ENCODE measurements around the gene MAP2K5. TPM values are rescaled to one million over a fixed set of nuclear protein-coding genes. Genes with fewer than 3 reads are reported as not detected.

Gene MAP2K5
- total RNA-seq, 1 experiment from 2014 or later: 3.8 TPM

DNA sequence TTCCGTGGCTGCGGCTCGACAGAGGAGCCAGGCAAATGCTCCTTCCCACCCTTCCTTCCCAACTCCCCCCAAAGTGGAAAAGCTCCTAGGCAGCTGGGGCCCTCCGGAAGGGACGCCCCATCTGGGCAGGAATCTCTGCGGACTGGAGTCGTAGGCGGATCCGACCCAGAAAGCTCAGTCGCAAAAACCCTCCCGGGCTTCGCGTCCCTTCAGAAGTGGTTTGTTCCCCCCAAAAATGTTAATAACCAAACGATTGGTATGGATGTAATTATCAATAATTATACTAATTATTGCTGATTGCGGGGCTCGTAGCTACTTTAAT lies 293.6 kb downstream of the MAP2K5 start:
- no peak for DNase-seq (ENCODE audit: low spot score)

DNA sequence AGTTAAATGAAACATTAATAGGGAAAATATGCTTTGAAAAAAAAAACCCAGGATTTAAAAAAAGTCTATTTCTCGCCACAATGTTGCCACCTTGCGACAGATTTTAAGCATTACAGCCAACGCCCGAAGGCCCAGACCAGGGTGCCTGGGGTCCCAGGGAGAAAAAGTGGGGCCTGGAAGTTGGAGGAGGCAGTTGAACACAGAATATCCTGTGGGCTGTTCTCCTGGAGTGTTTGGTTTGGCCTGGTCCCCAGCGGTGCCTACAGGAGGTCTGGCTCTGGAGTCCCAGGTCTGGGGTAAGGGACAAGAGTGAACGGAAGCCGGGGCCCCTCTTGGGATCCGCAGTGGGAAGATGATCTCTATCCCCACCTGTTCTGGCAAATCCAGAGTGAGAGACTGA lies 294.0 kb downstream of the MAP2K5 start:
- peak; percentile 67 for DNase-seq (ENCODE audit: low spot score)

DNA sequence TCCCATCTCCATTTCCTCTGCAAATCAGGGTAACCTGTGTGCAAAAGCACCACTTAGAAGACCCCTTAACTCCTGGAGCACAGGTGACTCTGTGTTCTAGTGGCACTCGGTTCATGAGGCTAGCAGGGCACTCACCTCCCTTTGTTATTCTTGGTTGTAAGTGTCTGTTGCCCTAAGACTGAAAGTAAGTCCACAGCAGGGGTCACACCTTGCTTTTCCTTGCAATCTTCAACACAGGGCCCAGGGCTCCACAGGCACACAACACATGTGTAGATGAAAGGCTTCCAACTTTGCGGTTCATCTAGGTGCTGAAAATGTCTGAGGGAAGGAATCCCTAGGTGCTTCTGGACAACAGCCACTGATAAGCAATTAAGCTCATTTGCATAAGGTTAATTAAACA lies 294.5 kb downstream of the MAP2K5 start:
- no peak for DNase-seq (ENCODE audit: low spot score)

DNA sequence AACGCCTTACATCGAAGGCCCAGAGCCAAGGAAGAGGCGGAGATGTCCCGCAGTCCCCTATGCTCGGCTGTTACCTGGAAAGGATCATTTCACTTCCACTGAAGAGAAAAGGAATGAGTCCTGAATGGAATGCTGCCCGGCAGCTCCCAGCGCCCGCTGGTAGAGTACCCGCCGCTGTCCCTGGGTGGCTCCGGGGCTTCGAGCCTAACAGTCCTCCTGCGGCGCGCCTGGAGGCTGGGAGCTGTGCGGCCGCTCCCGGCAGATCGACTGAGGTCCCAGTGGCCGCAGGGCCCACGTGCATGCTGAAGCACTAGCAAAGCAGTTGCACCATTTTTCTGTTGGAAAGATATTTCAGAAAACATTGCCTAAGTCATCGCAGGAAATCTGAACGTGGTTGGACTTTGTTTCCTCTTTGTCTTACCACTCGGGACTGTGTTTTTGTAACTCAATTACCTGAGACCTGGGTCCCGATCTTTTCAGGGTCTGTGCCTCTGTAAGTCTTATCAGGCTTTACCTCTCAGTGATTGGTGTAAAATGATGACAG lies 296.4 kb downstream of the MAP2K5 start:
- peak; percentile 91 for DNase-seq (ENCODE audit: low spot score)

DNA sequence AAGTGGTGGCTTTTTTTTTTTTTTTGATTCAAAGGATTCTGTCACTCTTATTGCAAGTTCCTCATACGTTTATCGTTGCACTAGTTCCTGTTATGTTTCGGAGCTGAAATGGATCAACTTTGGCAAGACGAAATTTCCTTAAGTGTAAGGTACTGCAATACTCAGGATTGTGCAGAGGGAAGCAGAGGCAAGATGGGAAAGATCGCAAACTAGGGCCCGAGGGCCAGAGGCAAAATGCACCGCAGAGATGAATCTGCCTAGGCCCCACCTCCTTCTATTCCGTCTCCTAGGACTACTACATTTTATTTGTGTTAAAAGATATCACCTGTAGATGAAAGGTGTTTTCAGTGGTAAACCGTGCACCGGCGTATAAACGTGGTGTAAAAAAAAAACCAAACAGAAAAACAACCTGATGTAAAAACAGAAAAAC lies 297.0 kb downstream of the MAP2K5 start:
- DNase-seq (ENCODE audit: low spot score): peak; percentile 88

DNA sequence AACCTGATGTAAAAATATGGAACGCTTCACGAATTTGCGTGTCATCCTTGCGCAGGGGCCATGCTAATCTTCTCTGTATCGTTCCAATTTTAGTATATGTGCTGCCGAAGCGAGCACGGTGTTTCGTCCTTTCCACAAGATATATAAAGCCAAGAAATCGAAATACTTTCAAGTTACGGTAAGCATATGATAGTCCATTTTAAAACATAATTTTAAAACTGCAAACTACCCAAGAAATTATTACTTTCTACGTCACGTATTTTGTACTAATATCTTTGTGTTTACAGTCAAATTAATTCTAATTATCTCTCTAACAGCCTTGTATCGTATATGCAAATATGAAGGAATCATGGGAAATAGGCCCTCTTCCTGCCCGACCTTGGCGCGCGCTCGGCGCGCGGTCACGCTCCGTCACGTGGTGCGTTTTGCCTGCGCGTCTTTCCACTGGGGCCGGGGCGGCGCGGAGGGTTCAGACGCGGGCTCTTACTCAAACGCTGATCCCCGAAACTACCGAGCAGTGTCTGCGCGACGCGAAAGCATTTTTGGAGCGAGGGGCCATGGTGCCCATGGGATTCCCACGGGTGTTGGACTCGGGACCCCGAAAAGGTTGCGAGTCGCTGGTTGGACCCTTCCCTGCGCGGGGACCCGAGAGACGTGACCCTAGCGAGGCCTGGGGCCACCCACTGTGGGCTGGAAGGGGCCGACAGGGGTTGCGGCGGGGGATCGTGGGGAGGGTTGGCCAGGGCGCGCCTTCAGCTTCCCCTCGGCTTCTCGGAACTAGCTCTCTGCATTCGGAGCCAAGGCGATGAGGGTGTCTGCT lies 297.6 kb downstream of the MAP2K5 start, which contains the start of gene RNU6-1:
TSS of gene RNU6-1 (minus strand) at position 117 of the 820 bp plus-strand sequence.
- peak; percentile 96 for DNase-seq (ENCODE audit: low spot score)

DNA sequence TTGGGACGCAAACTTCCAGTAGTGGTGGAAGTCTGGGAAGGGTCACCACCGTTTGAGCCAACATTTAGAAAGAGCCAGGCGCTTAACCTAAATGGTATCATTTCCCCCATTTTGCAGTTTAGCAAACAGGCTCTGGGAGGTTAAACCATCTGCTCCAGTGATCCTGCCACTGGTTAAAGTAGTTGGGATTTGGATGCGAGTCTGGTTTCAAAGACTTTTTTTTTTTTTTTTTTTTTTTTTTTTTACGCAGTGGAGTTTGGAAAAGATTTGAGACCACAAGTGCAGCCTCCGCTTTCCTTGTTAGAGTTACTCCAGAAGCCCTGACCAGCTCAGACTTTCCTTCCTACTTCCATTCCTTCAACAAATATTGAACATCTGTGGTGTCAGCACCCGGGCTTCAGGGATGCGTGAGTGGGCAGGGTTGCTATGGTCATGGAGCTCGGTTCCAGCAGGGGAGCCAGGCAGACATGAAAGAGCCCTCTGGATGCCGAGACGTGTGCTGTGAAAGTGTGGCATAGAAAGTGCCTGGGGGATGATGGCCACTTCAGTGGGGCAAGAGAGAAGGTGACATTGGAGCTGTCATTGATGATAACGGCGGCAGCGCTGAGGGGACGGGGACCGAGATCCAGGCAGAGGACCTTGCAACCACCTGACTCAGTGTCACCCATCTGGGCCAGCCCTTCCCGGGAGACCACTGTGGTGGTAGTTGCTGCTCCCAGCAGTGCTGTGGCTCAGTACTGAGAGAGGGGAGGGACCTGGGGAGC lies 298.4 kb downstream of the MAP2K5 start:
- DNase-seq (ENCODE audit: low spot score): peak; percentile 70

DNA sequence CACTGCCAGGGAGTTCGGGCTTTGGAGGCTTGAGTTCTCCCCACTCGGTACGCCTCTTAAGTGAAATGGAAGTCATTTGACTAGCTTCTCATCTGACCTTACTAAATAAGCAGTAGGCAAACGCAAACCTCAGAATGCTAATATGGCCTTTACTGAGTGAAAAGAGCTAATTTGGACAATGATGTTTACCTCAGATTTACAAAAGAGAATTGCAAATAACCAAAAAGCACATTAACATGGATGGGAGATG lies 298.9 kb downstream of the MAP2K5 start:
- no peak for DNase-seq (ENCODE audit: low spot score)

DNA sequence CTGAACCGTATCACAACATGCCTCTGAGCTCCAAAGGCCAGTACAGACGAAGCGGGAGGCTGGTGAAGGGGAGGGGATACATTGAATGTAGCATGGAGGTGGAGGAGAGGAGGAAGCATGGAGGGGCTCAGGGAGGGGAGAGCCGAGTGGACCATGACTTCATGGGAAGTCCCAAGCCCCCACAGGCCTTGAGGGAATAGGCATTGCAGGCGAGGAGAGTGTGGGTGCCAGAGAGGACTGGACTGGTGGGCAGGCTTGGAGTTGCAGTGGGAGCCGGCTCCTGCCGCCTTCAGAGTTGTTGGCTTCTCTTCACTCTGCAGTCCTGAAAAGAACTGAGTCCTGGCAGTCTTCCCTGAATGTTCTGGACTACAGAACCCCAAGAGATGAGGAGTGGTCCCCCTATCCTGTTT lies 300.6 kb downstream of the MAP2K5 start:
- DNase-seq (ENCODE audit: low spot score): no peak

DNA sequence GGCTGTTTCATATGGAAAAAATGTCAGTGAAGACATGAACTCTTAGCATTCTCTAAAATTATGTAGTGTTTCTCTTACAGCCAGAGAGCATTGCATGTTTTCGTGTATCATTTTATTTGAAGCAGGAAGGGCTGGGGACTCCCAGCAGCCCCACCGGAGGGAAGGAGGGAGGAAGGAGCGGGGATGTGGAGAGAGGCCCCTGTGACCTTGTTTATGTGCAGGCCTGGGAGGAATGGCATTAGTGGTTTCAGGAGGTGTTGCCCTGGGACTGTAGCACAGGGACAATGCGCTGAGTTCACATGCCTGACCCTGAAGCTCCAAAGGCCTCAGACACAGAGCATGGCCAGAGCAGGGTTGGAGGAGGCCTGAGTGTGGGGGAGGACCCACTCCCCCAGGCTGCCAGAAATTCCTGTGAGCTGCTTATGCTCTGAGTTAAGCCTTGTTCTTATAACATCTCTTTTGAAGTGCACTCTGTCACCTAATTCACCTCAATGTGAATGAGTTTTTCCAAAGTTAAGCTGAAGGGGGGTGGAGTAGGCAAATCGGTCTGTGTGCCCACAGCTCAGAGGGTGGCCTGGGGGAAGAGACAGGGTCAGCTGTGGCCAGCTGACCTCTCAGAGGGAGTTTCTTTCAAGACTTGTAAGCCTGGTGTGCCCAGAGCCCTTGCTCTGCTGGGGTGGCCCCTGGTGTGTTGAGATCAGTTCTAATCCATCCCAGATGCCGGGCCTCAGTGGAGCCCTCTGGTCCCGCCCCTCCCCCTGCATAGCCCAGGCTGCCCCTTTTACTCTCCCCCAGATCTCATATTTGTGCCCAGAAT lies 301.3 kb downstream of the MAP2K5 start:
- no peak for DNase-seq (ENCODE audit: low spot score)

DNA sequence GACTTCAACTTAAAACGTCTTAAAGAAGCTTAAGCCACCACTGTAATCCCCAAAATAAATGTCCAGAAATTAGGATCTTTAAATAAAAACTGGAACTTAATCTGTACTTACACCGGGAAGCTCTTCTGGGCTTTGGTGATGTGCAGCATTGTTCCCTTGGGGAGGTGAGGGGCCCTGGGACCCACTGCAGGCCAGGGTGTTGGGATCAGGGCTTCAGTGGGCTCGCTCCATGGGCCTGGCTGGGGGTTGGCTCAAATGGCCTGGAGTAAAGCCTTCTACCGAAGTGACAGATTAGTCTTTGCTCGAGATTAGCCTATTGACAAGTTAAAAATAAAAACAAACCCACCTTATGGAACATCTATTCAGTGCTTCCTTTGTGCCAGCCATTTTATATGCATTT lies 303.5 kb downstream of the MAP2K5 start:
- no peak for DNase-seq (ENCODE audit: low spot score)

DNA sequence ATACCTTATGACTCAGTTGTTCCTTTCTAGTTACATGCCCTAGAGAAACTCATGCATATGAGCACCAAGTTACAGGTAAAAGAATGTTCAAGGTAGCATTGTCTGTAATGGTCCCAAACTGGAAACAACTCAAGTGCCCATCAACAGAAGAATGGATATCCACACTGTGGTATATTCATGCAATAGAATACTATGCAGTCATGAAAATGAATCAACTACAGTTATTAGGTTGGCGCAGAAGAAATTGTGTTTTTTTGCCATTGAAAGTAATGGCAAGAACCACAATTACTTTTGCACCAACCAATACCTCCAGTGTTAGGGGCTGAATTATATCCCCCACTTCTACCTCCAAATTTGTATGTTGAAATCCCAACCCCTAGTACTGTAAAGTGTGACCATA lies 307.0 kb downstream of the MAP2K5 start:
- DNase-seq (ENCODE audit: low spot score): no peak

DNA sequence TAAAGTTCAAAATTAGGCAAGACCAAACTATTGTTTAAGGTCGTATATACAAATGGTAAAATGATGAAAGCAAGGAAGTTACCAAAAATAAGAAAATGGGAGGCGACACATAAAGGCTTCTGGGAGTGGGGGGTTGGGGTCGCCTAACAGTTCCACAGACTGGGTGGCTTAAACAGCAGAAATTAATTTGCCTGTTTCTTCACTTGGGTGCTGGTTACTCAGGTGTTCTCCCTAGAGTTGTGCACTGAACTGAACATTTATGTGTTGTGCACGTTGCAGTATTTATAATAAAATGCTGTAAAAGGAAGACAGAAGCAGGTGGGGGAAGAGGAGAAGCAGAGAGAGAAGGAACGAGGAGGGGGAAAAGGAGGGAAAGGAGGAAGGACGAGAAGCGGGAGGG lies 307.8 kb downstream of the MAP2K5 start:
- no peak for DNase-seq (ENCODE audit: low spot score)

DNA sequence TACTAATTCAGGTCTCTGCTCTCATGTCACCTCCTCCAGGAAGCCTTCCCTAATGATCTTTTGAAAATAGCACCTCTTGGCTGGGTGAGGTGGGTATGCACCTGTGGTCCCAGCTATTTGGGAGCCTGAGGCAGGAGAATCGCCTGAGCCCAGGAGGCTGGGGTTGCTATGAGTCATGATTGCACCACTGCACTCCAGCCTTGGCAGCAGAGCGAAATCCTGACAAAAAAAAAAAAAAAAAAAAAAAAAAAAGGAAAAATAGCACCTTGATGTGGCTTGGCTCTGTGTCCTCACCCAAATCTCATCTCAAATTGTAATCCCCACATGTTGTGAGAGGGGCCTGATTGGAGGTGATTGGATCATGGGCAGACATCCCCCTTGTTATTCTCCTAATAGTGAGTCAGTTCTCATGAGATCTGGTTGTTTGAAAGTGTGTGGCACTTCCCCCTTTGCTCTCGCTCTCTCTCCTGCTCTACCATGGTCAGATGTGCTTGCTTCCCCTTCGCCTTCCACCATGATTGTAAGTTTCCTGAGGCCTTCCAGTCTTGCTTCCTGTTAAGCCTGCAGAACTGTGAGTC lies 308.6 kb downstream of the MAP2K5 start:
- DNase-seq (ENCODE audit: low spot score): no peak

DNA sequence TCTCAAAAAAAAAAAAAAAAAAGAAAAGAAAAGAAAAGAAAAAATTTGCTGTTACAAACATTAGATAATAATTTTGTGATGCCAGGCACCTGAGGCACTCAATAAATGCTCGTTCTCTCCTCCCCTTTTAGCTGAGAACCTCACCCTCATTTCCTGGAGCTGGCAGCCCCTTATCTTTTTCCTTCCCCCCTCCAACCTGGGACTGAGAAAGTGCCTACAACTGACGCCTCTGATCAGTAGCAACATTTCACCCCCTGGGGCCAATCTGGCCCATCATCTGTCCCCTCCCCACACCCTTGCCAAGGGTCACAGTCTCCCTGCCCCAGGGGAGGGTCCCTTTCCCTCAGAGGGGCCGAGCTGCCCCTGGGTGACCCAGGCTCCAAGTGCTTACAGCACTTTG lies 309.9 kb downstream of the MAP2K5 start:
- no peak for DNase-seq (ENCODE audit: low spot score)

DNA sequence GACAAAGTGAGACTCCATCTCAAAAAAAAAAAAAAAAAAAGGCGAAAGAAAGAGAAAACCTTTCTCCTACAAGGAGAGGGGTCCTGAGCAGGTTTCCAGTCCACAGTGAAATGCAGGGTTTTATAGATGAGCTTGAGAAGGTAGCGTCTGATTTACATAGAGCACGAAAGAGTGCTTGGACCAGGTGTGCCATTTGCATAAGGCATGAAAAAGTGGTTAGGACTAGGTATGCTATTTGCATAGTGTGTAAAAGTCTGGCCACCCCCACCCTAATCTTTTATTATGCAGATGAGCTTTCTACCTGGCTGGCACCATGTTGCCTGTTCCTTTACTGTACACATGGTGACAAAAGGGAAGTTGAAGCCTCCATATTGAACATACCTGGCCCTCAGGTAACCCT lies 311.0 kb downstream of the MAP2K5 start:
- no peak for DNase-seq (ENCODE audit: low spot score)

DNA sequence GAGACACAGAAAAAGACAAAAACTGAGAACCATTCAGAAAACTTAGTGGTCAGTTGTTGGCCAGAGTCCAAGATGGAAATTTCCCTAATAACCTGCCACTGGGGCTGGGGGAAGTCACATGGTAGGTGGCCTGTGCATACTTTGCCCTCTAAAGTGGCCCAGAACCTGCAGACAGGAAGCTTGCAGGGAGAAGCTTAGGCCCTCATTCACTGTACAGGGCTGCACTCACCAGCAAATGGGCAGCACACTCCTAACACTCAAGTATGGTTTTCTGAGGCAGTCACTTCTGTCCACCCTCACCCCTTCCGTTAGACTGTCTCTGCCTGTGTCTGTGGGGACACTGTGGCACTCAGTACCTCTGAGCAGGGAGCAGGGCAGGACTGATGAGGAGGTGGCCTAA lies 311.9 kb downstream of the MAP2K5 start:
- no peak for DNase-seq (ENCODE audit: low spot score)

DNA sequence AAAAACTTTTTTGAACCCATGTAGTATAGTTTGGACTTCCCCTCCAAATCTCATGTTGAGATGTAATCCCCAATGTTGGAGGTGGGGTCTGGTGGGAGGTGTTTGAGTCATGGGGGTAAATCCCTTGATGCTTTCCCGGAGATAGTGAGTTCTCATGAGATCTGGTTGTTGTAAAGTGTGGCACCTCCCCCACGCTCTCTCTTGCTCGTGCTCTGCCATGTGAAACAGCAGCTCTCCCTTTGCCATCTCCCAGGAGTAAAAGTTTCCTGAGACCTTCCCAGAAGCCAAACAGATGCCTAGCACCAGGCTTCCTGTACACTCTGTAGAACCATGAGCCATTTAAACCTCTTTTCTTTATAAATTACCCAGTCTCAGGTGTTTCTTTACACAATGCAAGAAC lies 313.3 kb downstream of the MAP2K5 start:
- no peak for DNase-seq (ENCODE audit: low spot score)

All from HT-29 (cell line).